GM19468 (cell line): ENCODE measurements around the gene DLX3.

Source experiments
- ATAC-seq: cut with Tn5 transposase; IDR thresholded peaks from one replicate; pipeline ENCODE4 v1.9.1; 2021; ENCODE audit warnings: mild to moderate bottlenecking, moderate library complexity, moderate number of reproducible peaks; ENCODE audit not compliant: unreplicated experiment; ENCODE audit errors: extremely low read depth

DLX3 gene

GRCh38 chr17:50026046-50026675 is 31.1 kb upstream of the DLX3 start:
- ATAC-seq: no peak

GRCh38 chr17:50024808-50025207 is 29.8 kb upstream of the DLX3 start:
- ATAC-seq: no peak

- no peak for ATAC-seq
Observed at GRCh38 chr17:50023520-50023919, 28.5 kb upstream of the DLX3 start.

DNA sequence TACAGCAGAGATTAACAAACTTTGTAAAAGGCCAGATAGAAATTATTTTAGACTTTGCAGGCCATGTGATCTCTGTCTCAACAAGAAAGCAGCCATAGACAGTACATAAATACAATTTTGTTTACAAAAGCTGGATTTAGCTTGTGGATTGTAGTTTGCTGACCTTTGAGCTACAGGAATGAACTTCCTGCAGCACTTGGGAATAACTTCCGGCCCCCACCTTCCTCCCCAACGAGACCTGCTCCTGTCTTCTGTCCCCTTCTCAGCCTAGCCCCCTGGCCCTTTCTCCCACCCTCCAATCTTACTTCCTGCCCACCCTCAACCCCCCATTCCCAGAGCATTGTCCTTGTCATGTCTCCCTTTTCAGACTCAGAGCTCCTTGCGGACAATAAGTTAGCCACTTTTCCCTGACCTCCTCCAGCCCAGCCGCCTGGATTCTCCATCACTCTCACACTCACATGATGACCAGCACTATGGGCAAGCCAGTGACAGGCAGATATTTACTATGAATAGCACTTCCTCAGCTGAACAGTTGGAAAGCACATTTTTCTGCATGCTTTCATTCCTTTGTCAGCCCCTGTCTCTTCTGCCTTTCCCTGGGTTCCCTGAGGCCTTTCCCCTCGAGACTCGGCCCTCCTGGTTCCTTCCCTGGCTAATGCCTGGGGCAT is 27.6 kb upstream of the DLX3 start:
- no peak for ATAC-seq

- no peak for ATAC-seq
Observed at GRCh38 chr17:50021681-50022370, 26.8 kb upstream of the DLX3 start.

DNA sequence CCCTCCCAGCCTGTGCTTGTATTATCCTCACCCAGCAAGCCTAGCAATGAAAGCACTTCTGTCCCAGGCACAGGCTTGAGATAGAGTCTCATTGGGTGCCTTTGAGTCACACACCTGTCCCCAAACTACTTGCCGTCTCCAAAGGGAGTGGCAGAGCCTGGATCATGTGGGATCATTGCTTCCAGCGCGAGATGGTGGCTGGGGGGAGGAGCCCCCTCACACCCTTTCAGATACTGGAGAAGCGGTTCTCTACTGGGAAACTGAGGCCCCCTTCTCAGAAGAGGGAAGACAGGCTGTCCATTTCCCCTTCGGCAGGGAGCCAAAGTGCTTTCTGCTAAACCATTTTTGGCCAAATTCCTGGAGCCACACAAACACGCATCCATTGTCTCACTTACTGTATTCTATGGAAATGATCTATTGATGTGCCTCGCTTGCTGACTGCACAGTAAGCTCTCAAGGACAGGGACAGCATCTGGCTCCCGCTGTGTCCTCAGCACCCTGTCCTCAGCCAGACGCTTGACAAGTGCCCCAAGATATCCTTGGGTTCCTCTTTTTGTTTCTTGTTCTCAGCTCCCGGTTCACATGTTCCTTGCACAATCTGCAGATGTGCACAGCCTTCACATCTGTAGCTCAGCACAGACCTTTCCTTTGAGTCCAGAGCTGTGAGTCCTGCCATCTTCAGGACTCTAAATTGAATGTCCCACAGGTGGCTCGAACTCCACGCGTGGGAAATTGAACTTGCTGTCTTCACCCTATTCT is 26.0 kb upstream of the DLX3 start:
- no peak for ATAC-seq

DNA sequence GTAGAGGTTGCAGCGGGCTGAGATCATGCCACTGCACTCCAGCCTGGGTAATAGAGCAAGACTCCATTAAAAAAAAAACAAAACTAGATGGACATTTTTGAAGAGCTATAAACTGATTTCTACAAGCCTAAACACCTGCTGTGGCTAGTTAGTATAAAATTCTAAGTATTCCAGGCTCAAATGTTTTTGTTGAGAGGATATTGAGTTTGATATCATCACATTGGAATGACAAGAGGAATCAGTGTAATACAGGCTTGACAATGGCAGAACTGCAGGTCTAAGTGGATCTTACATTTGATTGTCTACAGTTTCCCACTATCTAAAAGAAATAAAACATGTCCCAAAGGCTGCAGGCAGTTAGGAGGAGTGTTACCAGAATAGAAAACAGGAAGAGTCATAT is 23.9 kb upstream of the DLX3 start:
- no peak for ATAC-seq

DNA sequence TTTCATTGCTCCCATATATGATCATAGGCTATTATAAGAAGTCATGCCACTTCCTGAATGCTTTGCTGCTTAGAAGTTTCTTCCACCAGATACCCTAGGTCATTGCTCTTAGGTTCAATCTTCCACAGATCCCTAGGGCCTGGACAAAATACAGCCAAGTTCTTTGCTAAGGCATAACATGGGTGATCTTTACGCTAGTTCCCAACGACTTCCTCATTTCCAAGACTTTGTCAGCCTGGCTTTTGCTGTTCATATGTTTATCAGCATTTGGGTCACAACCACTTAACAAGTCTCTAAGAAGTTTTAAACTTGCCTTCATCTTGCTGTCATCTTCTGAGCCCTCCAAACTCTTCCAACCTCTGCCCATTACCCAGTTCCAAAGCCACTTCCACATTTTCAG is 20.1 kb upstream of the DLX3 start:
- ATAC-seq: no peak

- ATAC-seq: no peak
Observed at GRCh38 chr17:50014471-50015088, 19.6 kb upstream of the DLX3 start.

- ATAC-seq: no peak
Observed at GRCh38 chr17:50013079-50013478, 18.1 kb upstream of the DLX3 start.

DNA sequence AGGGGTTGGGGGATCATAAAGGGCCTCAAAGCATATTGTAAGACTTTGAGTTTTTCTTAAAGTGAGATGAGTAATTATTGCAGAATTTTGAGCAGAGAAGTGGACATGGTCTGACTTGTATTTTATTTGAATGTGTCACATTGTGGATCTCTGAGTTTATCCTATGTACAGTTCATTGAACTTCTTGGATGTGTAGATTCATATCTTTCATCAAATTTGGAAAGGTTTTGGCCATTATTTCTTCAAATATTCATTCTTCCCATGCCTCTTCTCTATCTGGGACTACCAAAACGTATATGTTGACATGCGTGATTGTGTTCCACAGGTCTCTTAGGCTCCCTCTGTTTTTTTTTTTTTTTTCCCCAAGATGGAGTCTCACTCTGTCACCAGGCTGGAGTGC is 14.3 kb upstream of the DLX3 start:
- no peak for ATAC-seq

DNA sequence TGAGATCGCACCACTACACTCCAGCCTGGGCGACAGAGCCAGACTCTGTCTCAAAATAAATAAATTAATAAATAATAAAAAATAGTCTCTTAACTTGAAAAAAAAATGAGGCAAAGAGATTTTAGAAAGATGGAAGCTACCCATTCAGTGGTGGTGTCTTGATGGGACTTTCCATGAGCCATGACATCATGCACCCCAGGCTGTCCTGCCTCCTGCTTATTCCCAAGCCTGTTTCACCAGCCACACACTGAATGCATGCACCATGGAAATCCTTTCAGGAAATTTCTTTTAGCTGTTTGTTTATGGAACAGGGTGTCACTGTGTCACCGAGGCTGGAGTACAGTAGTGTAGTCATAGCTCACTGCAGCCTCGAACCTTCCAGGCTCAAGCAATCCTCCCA is 8.9 kb upstream of the DLX3 start:
- no peak for ATAC-seq

DNA sequence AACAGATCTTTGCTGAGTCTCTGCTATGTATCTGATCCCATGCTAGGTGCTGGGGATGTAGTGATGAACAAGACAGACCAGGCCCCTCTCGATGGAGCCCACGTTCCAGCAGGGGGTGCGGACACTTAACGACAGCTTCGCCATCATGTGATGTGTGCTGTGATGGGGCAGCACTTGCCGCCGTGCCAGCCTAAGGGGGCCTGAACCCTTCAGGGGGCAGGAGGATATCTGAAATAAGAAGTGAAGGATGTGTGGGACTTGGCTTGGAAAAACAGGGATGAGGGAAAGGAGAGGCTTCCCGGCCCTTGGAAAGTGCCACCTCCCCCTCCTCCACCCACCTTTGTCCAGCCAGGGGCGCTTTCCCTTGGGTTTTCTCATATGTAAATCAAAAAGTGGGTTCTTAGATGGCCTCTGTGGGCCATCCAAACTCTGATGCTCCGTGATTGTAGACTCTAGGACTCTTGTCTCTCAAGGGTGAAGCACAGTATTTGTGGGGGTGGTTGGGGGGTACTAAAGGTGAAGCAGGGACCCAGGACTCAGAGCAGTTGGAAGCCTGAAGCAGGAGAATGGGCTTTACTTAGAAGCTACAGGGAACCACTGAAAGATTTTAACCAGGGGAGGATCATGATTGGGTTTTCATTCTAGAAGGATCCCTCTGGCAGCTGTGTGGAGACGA is 4.0 kb upstream of the DLX3 start:
- no peak for ATAC-seq

GRCh38 chr17:49997773-49998703 is 3.0 kb upstream of the DLX3 start:
- ATAC-seq: no peak

GRCh38 chr17:49997301-49997650 is 2.3 kb upstream of the DLX3 start:
- ATAC-seq: no peak

- ATAC-seq: no peak
Observed at GRCh38 chr17:49996495-49997300, 1.7 kb upstream of the DLX3 start.

GRCh38 chr17:49996121-49996494 is 1.1 kb upstream of the DLX3 start:
- no peak for ATAC-seq
